NCI-H526 (cell line): ENCODE data around the gene ATG10.
"Not testable (repeated sequence)": the region's sequence is repeated elsewhere in the genome, so short reads cannot be mapped to it uniquely, and the experiment has no call there.

Experiments
- DNase-seq, 2 experiments: peaks; one replicate each; lab custom pipeline; 2025; lab: John Stamatoyannopoulos, UW

The ATG10 gene

GRCh38 chr5:81983148-81983547 lies 11.3 kb downstream of the ATG10 start:
- DNase-seq: not testable (repeated sequence)

GRCh38 chr5:81983563-81983962 lies 11.7 kb downstream of the ATG10 start:
- DNase-seq: not testable (repeated sequence)

GRCh38 chr5:81986126-81986525 lies 14.3 kb downstream of the ATG10 start:
- no peak for DNase-seq

GRCh38 chr5:81989204-81989603 lies 17.4 kb downstream of the ATG10 start:
- DNase-seq: no peak

GRCh38 chr5:81994679-81995078 lies 22.9 kb downstream of the ATG10 start:
- no peak for DNase-seq

GRCh38 chr5:81995407-81995806 lies 23.6 kb downstream of the ATG10 start:
- DNase-seq: no peak

- no peak for DNase-seq
These were observed 32.7 kb downstream of the ATG10 start for GRCh38 chr5:82004511-82004910.

GRCh38 chr5:82009869-82010268 lies 38.0 kb downstream of the ATG10 start:
- DNase-seq: not testable (repeated sequence)

- DNase-seq: no peak
These were observed 38.9 kb downstream of the ATG10 start for GRCh38 chr5:82010696-82011095.

- no peak for DNase-seq
These were observed 39.9 kb downstream of the ATG10 start for GRCh38 chr5:82011761-82012160.

GRCh38 chr5:82014644-82015043 lies 42.8 kb downstream of the ATG10 start:
- not testable (repeated sequence) for DNase-seq

- DNase-seq: no peak
These were observed 46.6 kb downstream of the ATG10 start for GRCh38 chr5:82018462-82018861.

- DNase-seq: no peak
These were observed 47.7 kb downstream of the ATG10 start for GRCh38 chr5:82019342-82020138.

- DNase-seq: no peak
These were observed 50.7 kb downstream of the ATG10 start for GRCh38 chr5:82022499-82022898.

- no peak for DNase-seq
These were observed 51.8 kb downstream of the ATG10 start for GRCh38 chr5:82023644-82024043.

GRCh38 chr5:82031220-82032119 lies 59.6 kb downstream of the ATG10 start:
- peak; percentile 76 to 82 for DNase-seq

GRCh38 chr5:82042894-82043293 lies 71.1 kb downstream of the ATG10 start:
- DNase-seq: not testable (repeated sequence)

- no peak for DNase-seq
These were observed 72.2 kb downstream of the ATG10 start for GRCh38 chr5:82044010-82044409.

GRCh38 chr5:82045554-82046275 lies 73.9 kb downstream of the ATG10 start:
- DNase-seq: no peak

GRCh38 chr5:82046276-82046647 lies 74.4 kb downstream of the ATG10 start:
- DNase-seq: no peak

GRCh38 chr5:82050955-82051354 lies 79.1 kb downstream of the ATG10 start:
- no peak for DNase-seq

- DNase-seq: no peak
These were observed 82.3 kb downstream of the ATG10 start for GRCh38 chr5:82054004-82054710.
